HepG2 (cell line): ENCODE data around the gene MMP24OS. TPM values are rescaled to one million over a fixed set of nuclear protein-coding genes. Genes with fewer than 3 reads are reported as not detected.
A peak's percentile ranks its signal among the peaks of the same experiment; 100 is the strongest.

Experiments used
- ATF7 ChIP-seq, 2 experiments: fragments of 450-650 bp in 1 of 2; sonication (generic) in 1 of 2; formaldehyde crosslinking in 1 of 2; IDR thresholded peaks; 2 replicates each; pipeline versions ENCODE4 v1.4.0 to v1.6.1; 2016 to 2020; ENCODE audit warnings: antibody characterized with exemption in 1 of 2, mild to moderate bottlenecking in 1 of 2, missing genetic modification reagents in 1 of 2
- CAMTA2 ChIP-seq: sonication (generic); formaldehyde crosslinking; IDR thresholded peaks from 2 replicates; pipeline ENCODE4 v1.4.0; 2020; ENCODE audit warnings: mild to moderate bottlenecking, missing genetic modification reagents, borderline replicate concordance
- EP300 ChIP-seq, 3 experiments: sonication (generic) in 1 of 3; formaldehyde crosslinking in 1 of 3; IDR thresholded peaks; 2 replicates each; pipeline versions ENCODE4 v1.5.1 to v1.6.1; 2011 to 2020; ENCODE audit warnings: low read depth in 2 of 3, low read length in 2 of 3, borderline replicate concordance in 1 of 3, improper control_type of control experiment in 1 of 3, mild to moderate bottlenecking in 1 of 3, missing genetic modification reagents in 1 of 3, moderate library complexity in 1 of 3
- IRF2 ChIP-seq: IDR thresholded peaks from 2 replicates; pipeline ENCODE4 v1.6.1; 2018; ENCODE audit warnings: missing genetic modification reagents, missing compliant biosample characterization
- JUN ChIP-seq: sonication (generic); formaldehyde crosslinking; IDR thresholded peaks from 2 replicates; pipeline ENCODE4 v1.4.0; 2020; ENCODE audit warnings: mild to moderate bottlenecking, missing genetic modification reagents
- NCOA1 ChIP-seq: sonication (generic); formaldehyde crosslinking; IDR thresholded peaks from 2 replicates; pipeline ENCODE4 v1.9.0; 2021; ENCODE audit warnings: missing genetic modification reagents
- NFYB ChIP-seq: sonication (generic); formaldehyde crosslinking; IDR thresholded peaks from 2 replicates; pipeline ENCODE4 v1.4.0; 2020; ENCODE audit warnings: missing genetic modification reagents
- RFXANK ChIP-seq: IDR thresholded peaks from 2 replicates; pipeline ENCODE4 v1.6.1; 2016
- SIN3B ChIP-seq: fragments of 150-350 bp; IDR thresholded peaks from 2 replicates; pipeline ENCODE4 v1.6.1; 2014; ENCODE audit warnings: low read length
- SKI ChIP-seq: fragments of 450-650 bp; IDR thresholded peaks from one replicate; pipeline ENCODE4 v1.6.1; 2018; ENCODE audit warnings: mild to moderate bottlenecking; ENCODE audit not compliant: partially characterized antibody
- SP2 ChIP-seq: sonication (generic); formaldehyde crosslinking; IDR thresholded peaks from 2 replicates; pipeline ENCODE4 v1.5.1; 2020; ENCODE audit warnings: mild to moderate bottlenecking, missing genetic modification reagents
- TMF1 ChIP-seq: sonication (generic); formaldehyde crosslinking; IDR thresholded peaks from 2 replicates; pipeline ENCODE4 v1.8.1; 2022; ENCODE audit warnings: low read depth, missing genetic modification reagents
- TSC22D2 ChIP-seq: sonication (generic); formaldehyde crosslinking; IDR thresholded peaks from 2 replicates; pipeline ENCODE4 v1.5.1; 2020; ENCODE audit warnings: missing genetic modification reagents, mild to moderate bottlenecking, borderline replicate concordance
- ZFP82 ChIP-seq: sonication (generic); formaldehyde crosslinking; IDR thresholded peaks from 2 replicates; pipeline ENCODE4 v1.5.1; 2020; ENCODE audit warnings: mild to moderate bottlenecking, missing genetic modification reagents, borderline replicate concordance
- ZNF24 ChIP-seq: fragments of 450-650 bp; IDR thresholded peaks from 2 replicates; pipeline ENCODE4 v1.6.1; 2017; ENCODE audit warnings: antibody characterized with exemption, mild to moderate bottlenecking
- ZNF253 ChIP-seq: sonication (generic); formaldehyde crosslinking; IDR thresholded peaks from 2 replicates; pipeline ENCODE4 v1.8.0; 2022; ENCODE audit warnings: mild to moderate bottlenecking, missing genetic modification reagents, borderline replicate concordance
- ZNF296 ChIP-seq: sonication (generic); formaldehyde crosslinking; conservative IDR thresholded peaks from 2 replicates; pipeline ENCODE4 v1.5.0; 2020; ENCODE audit warnings: mild to moderate bottlenecking, missing genetic modification reagents
- ZNF782 ChIP-seq: sonication (generic); formaldehyde crosslinking; IDR thresholded peaks from 2 replicates; pipeline ENCODE4 v1.4.0; 2020; ENCODE audit warnings: missing genetic modification reagents, mild to moderate bottlenecking, borderline replicate concordance
- polyA plus RNA-seq, 8 experiments: library from polyadenylated mRNA; depleted of rRNA in 3 of 8; stranded (reverse) in 7 of 8; unstranded in 1 of 8; fragments of >200 nt; fragmentation: Illumina TruSeq in 4 of 8; extraction: Trizol in 4 of 8; gene quantifications; 2 replicates each; pipeline versions ENCODE4 v1.2.1 to v1.2.3, GENCODE V29; 2011 to 2016; ENCODE audit warnings: low read depth in 4 of 8, missing spikeins in 1 of 8, mixed read lengths in 1 of 8; ENCODE audit not compliant: insufficient read depth in 1 of 8
- total RNA-seq, 5 experiments: library from RNA; depleted of rRNA; stranded (reverse); fragments of >200 nt; fragmentation: Illumina TruSeq; extraction: Trizol; gene quantifications; 2 replicates each; pipeline ENCODE4 v1.2.3, GENCODE V29; 2016; ENCODE audit warnings: low read depth in 1 of 5
- TF ChIP-seq, protein P1 (sequence below): sonication (generic); formaldehyde crosslinking; IDR thresholded peaks from 2 replicates; pipeline ENCODE4 v1.4.0; 2020; ENCODE audit warnings: missing genetic modification reagents
- TF ChIP-seq, protein P2 (sequence below): sonication (generic); formaldehyde crosslinking; IDR thresholded peaks from 2 replicates; pipeline ENCODE4 v1.8.0; 2022; ENCODE audit warnings: mild to moderate bottlenecking, missing genetic modification reagents, borderline replicate concordance
- TF ChIP-seq, protein P3 (sequence below): sonication (generic); formaldehyde crosslinking; IDR thresholded peaks from 2 replicates; pipeline ENCODE4 v1.4.0; 2020; ENCODE audit warnings: missing genetic modification reagents

MMP24OS gene
- total and polyA plus RNA-seq, 2 of the 13 experiments (the other 11 are each of a cell fraction or from before 2014, with no cell fraction given): 6.0 to 8.5 TPM

DNA sequence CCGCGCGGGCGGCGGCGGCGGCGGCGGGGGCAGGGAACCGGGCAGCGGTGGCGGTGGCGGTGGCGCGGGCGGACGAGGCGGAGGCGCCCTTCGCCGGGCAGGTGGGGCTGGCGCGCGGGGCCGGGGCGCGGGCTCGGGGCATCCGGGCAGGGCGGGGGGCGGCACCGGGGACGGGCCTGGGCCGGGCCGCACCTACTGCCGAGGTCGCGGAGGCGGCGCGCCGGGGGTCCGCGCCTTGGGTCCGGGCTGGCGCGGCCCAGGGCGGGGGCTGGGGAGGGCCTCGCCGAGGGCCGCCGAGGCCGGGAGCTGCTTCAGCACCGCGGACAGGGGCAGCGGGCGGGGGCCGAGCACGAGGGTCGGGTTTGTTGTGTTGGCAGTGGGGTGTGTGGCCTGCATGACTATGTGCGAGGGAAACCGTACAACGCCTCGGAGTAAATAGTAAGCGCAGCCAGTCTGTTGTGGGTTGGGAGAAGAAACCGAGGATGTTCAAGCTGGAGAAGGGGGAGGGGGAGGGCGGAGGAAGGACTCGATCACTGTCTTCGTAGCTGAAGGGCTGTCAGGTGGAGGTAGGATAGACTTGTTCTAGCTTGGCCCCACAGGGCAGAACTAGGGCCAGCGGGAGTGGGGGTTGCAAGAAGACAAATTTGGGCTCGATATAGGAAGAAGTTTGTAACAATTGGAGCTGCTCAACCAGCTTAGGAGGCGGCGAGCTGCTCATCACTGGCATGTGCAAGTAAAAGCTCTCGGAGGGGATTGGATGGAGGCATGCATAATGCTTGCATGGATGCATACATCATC, 50.8 kb downstream of the MMP24OS start (continued):
- TF ChIP-seq, protein P1, sequence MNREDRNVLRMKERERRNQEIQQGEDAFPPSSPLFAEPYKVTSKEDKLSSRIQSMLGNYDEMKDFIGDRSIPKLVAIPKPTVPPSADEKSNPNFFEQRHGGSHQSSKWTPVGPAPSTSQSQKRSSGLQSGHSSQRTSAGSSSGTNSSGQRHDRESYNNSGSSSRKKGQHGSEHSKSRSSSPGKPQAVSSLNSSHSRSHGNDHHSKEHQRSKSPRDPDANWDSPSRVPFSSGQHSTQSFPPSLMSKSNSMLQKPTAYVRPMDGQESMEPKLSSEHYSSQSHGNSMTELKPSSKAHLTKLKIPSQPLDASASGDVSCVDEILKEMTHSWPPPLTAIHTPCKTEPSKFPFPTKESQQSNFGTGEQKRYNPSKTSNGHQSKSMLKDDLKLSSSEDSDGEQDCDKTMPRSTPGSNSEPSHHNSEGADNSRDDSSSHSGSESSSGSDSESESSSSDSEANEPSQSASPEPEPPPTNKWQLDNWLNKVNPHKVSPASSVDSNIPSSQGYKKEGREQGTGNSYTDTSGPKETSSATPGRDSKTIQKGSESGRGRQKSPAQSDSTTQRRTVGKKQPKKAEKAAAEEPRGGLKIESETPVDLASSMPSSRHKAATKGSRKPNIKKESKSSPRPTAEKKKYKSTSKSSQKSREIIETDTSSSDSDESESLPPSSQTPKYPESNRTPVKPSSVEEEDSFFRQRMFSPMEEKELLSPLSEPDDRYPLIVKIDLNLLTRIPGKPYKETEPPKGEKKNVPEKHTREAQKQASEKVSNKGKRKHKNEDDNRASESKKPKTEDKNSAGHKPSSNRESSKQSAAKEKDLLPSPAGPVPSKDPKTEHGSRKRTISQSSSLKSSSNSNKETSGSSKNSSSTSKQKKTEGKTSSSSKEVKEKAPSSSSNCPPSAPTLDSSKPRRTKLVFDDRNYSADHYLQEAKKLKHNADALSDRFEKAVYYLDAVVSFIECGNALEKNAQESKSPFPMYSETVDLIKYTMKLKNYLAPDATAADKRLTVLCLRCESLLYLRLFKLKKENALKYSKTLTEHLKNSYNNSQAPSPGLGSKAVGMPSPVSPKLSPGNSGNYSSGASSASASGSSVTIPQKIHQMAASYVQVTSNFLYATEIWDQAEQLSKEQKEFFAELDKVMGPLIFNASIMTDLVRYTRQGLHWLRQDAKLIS (CRISPR knock-in tag): peak; percentile 78; the same call in 1 of the 2 replicates
- peak; percentile 90; the same call in 1 of the 2 replicates for TF ChIP-seq RFXANK (CRISPR knock-in tag)
- peak; percentile 22; the same call in 1 of the 2 replicates for TF ChIP-seq SIN3B
- TF ChIP-seq SP2 (CRISPR knock-in tag): peak; percentile 44; the same call in 1 of the 2 replicates
- TF ChIP-seq, protein P2, sequence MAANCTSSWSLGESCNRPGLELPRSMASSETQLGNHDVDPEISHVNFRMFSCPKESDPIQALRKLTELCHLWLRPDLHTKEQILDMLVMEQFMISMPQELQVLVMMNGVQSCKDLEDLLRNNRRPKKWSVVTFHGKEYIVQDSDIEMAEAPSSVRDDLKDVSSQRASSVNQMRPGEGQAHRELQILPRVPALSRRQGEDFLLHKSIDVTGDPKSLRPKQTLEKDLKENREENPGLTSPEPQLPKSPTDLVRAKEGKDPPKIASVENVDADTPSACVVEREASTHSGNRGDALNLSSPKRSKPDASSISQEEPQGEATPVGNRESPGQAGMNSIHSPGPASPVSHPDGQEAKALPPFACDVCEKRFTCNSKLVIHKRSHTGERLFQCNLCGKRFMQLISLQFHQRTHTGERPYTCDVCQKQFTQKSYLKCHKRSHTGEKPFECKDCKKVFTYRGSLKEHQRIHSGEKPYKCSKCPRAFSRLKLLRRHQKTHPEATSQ (CRISPR knock-in tag): 0 out of 2 replicates have a peak, but pooled peaks have one; percentile 45
- TF ChIP-seq ATF7 (IDR thresholded peaks at IDR 0.05): no peak
- TF ChIP-seq ATF7 (CRISPR knock-in tag; IDR thresholded peaks at IDR 0.05): peak; percentile 67; the same call in 1 of the 2 replicates
- TF ChIP-seq NFYB: no peak
- TF ChIP-seq ZNF782 (CRISPR knock-in tag): peak; percentile 91; the same call in 1 of the 2 replicates
- TF ChIP-seq, protein P3, sequence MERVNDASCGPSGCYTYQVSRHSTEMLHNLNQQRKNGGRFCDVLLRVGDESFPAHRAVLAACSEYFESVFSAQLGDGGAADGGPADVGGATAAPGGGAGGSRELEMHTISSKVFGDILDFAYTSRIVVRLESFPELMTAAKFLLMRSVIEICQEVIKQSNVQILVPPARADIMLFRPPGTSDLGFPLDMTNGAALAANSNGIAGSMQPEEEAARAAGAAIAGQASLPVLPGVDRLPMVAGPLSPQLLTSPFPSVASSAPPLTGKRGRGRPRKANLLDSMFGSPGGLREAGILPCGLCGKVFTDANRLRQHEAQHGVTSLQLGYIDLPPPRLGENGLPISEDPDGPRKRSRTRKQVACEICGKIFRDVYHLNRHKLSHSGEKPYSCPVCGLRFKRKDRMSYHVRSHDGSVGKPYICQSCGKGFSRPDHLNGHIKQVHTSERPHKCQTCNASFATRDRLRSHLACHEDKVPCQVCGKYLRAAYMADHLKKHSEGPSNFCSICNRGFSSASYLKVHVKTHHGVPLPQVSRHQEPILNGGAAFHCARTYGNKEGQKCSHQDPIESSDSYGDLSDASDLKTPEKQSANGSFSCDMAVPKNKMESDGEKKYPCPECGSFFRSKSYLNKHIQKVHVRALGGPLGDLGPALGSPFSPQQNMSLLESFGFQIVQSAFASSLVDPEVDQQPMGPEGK (CRISPR knock-in tag): peak; percentile 94
- TF ChIP-seq ZNF24: no peak
- peak; percentile 95 for TF ChIP-seq TMF1
- peak; percentile 84; the same call in 1 of the 2 replicates for TF ChIP-seq ZNF296 (CRISPR knock-in tag)
- TF ChIP-seq SKI: peak; percentile 37
- peak; percentile 94; the same call in 1 of the 2 replicates for TF ChIP-seq ZNF253 (CRISPR knock-in tag)
- peak; percentile 80 for TF ChIP-seq IRF2 (CRISPR knock-in tag)
- TF ChIP-seq CAMTA2 (CRISPR knock-in tag): peak; percentile 94; the same call in 1 of the 2 replicates
- peak; percentile 95; the same call in 1 of the 2 replicates for TF ChIP-seq ZFP82 (CRISPR knock-in tag)
- TF ChIP-seq NCOA1 (CRISPR knock-in tag): no peak
- TF ChIP-seq JUN (CRISPR knock-in tag): peak; percentile 56; the same call in 1 of the 2 replicates
- peak; percentile 99 for TF ChIP-seq TSC22D2 (CRISPR knock-in tag)
- no peak for TF ChIP-seq EP300 (IDR thresholded peaks at IDR 0.05; ENCODE audit: low read depth in 2 of 2, low read length in 2 of 2)
- TF ChIP-seq EP300 (CRISPR knock-in tag; IDR thresholded peaks at IDR 0.05; ENCODE audit: borderline replicate concordance): no peak
